NK-92 (cell line): ENCODE data around the gene CACNA1B.

Source experiments
- DNase-seq: peaks from one replicate; lab custom pipeline; 2025; ENCODE audit not compliant: unreplicated experiment; lab: John Stamatoyannopoulos, UW

CACNA1B gene

GRCh38 chr9:137959641-137960411 is 82.2 kb downstream of the CACNA1B start:
- no peak for DNase-seq

- DNase-seq = no peak
Measured at GRCh38 chr9:137960496-137960895, 82.9 kb downstream of the CACNA1B start.

GRCh38 chr9:137963525-137963924 is 85.9 kb downstream of the CACNA1B start:
- DNase-seq = no peak

GRCh38 chr9:137965177-137965795 is 87.7 kb downstream of the CACNA1B start:
- no peak for DNase-seq

- DNase-seq = no peak
Measured at GRCh38 chr9:137967280-137967953, 89.8 kb downstream of the CACNA1B start.

- DNase-seq = no peak
Measured at GRCh38 chr9:137968235-137968634, 90.7 kb downstream of the CACNA1B start.

GRCh38 chr9:137969008-137969407 is 91.4 kb downstream of the CACNA1B start:
- no peak for DNase-seq

- no peak for DNase-seq
Measured at GRCh38 chr9:137969685-137970084, 92.1 kb downstream of the CACNA1B start.

GRCh38 chr9:137970098-137970497 is 92.5 kb downstream of the CACNA1B start:
- DNase-seq = no peak

GRCh38 chr9:137970686-137971476 is 93.3 kb downstream of the CACNA1B start:
- DNase-seq = no peak

GRCh38 chr9:137971477-137972138 is 94.0 kb downstream of the CACNA1B start:
- DNase-seq = no peak

GRCh38 chr9:137972355-137972987 is 94.9 kb downstream of the CACNA1B start:
- DNase-seq = no peak

- no peak for DNase-seq
Measured at GRCh38 chr9:137972988-137973470, 95.4 kb downstream of the CACNA1B start.

GRCh38 chr9:137973829-137974416 is 96.3 kb downstream of the CACNA1B start:
- DNase-seq = no peak

GRCh38 chr9:137974746-137975526 is 97.4 kb downstream of the CACNA1B start:
- DNase-seq = no peak

GRCh38 chr9:137975527-137975913 is 97.9 kb downstream of the CACNA1B start:
- DNase-seq = no peak

- DNase-seq = no peak
Measured at GRCh38 chr9:137975936-137976565, 98.5 kb downstream of the CACNA1B start.

GRCh38 chr9:137977571-137978261 is 100.1 kb downstream of the CACNA1B start:
- DNase-seq = no peak
